ENCODE measurements around the gene LMNA.

DNA sequence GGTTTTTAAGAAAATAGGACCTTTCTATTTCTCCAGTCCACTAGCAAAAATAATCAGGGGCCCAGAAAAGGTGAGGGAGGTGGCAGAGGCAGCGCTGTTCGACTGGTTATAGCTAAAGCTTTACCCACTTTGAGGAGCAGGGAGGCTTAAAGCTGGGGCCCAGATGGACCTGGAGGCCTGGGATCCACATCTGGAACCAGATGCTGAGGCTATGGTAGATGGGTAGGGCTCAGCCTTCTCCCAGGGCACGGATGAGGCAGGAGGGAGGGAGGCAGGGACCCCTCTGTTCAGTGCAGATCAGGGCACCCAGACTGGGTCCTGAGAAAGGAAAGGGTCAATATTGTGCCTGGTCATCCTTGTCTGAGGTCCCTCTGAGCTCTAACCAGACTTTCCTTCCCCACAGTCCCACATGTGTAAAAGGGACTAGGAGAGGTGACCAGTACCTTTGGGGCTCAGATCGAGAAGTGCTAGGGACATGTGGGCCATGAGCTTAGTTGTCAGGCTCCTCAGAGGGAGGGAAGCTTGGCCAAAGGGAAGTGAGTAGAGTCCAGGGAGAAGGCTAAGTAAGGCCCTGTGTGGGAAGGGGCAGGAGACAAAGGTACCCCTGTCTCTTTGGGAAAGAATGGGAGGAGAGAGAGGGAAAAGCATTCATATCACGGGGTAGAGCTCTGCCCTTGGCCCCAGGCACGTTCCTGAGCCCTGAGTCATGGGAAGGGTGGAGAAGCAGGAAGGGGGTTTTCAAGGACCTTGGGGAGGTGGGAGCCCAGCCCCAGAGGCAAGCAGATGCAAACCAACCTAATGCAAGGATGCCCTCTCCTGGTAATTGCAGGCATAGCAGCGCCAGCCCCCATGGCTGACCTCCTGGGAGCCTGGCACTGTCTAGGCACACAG, 15.4 kb downstream of the LMNA start:
- TF ChIP-seq EZH2phosphoT487 (IDR thresholded peaks at IDR 0.05; ENCODE audit: low read depth, severe bottlenecking, unreplicated experiment) = no peak
- TF ChIP-seq, protein P1, sequence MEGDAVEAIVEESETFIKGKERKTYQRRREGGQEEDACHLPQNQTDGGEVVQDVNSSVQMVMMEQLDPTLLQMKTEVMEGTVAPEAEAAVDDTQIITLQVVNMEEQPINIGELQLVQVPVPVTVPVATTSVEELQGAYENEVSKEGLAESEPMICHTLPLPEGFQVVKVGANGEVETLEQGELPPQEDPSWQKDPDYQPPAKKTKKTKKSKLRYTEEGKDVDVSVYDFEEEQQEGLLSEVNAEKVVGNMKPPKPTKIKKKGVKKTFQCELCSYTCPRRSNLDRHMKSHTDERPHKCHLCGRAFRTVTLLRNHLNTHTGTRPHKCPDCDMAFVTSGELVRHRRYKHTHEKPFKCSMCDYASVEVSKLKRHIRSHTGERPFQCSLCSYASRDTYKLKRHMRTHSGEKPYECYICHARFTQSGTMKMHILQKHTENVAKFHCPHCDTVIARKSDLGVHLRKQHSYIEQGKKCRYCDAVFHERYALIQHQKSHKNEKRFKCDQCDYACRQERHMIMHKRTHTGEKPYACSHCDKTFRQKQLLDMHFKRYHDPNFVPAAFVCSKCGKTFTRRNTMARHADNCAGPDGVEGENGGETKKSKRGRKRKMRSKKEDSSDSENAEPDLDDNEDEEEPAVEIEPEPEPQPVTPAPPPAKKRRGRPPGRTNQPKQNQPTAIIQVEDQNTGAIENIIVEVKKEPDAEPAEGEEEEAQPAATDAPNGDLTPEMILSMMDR (IDR thresholded peaks at IDR 0.05; ENCODE audit: poor library complexity) = peak; percentile 97

All from hepatocyte (in vitro differentiated cells).